Motor neuron (in vitro differentiated cells): Measurements from ENCODE around the gene INPP4A. TPM values are rescaled to one million over a fixed set of nuclear protein-coding genes. Genes with fewer than 3 reads are reported as not detected.

Experiments used
- ATAC-seq, 8 experiments: fragments of 200-7000 bp; cut with Tn5 transposase; replicated peaks in 6 of 8; 2 replicates each; pipeline ENCODE4 v1.8.0; 2021; ENCODE audit warnings: mild to moderate bottlenecking in 8 of 8, moderate library complexity in 8 of 8
- H3K27ac ChIP-seq, 2 donors: fragments of 250-450 bp; sonication (Bioruptor Pico); 2 replicates each; pipeline ENCODE4 v1.9.0; 2021; ENCODE audit warnings: antibody characterized with exemption in 2 of 2, mild to moderate bottlenecking in 2 of 2, moderate library complexity in 1 of 2
- H3K4me1 ChIP-seq, 2 donors: fragments of 250-450 bp; sonication (Bioruptor Pico); replicated peaks in 1 of 2; 2 replicates each; pipeline ENCODE4 v1.6.1; 2021; ENCODE audit warnings: antibody characterized with exemption in 2 of 2, mild to moderate bottlenecking in 2 of 2, moderate library complexity in 1 of 2
- H3K4me3 ChIP-seq, 5 donors: fragments of 250-450 bp; sonication (Bioruptor Pico); 2 replicates each; pipeline ENCODE4 v1.9.0; 2021; ENCODE audit warnings: antibody characterized with exemption in 5 of 5, mild to moderate bottlenecking in 5 of 5, moderate library complexity in 4 of 5
- WGBS, 10 experiments: fragments of 450-650 bp; shearing (Covaris generic); methylation state at CpG; one replicate each; pipeline ENCODE4 v1.0.0; 2022; 5-methylcytosine and 5-hydroxymethylcytosine counted together
- in situ Hi-C, 9 experiments: fragments of 400-800 bp; cut with MboI; loops; one replicate each; pipeline ENCODE4 v1.15.0; 2021; ENCODE audit warnings: low sequenced_read_pairs in 9 of 9, low pct_unique_long_range_greater_than_20kb in 2 of 9; ENCODE audit not compliant: unreplicated experiment in 9 of 9
- total RNA-seq, 8 experiments: library from RNA; unstranded; fragments of 300-600 nt; gene quantifications; 2 replicates each; pipeline versions ENCODE4 v1.2.3 to v1.2.4, GENCODE V29; 2022

The INPP4A gene
- total RNA-seq, 8 experiments from 2014 or later: 24.2 to 111 (median 31.1) TPM

- no peak overlapping the region for H3K4me3 ChIP-seq
- H3K4me1 ChIP-seq: peaks cover 21 to 26% of the 10 kb centered on the region in 2 donors
- in situ Hi-C loops: no loop called here
- H3K27ac ChIP-seq: no peak overlapping the region
- ATAC-seq: peak in 4 of 8 experiments; percentile 2 to 7 (median 4)
- WGBS, 10 experiments: 60 to 100% (median 85%) methylated on average over 1 to 4 of the region's 9 CpGs; no CpG with 5 or more reads in 3 of the 10 experiments
Measured at GRCh38 chr2:98476192-98476868, 31.7 kb downstream of the INPP4A start.

- H3K4me3 ChIP-seq: no peak overlapping the region
- 82 to 100% (median 100%) methylated on average over 1 to 6 of the region's 10 CpGs; no CpG with 5 or more reads in 5 of the 10 experiments for WGBS, 10 experiments
- no peak overlapping the region for H3K27ac ChIP-seq
- in situ Hi-C loops: no loop called here
- peaks cover 21 to 26% of the 10 kb centered on the region in 2 donors for H3K4me1 ChIP-seq
- no peak for ATAC-seq
Measured at GRCh38 chr2:98477036-98477435, 32.4 kb downstream of the INPP4A start.

GRCh38 chr2:98477506-98477905 is 32.8 kb downstream of the INPP4A start:
- ATAC-seq: no peak
- in situ Hi-C loops: no loop called here
- WGBS, 10 experiments: 88 to 100% (median 100%) methylated on average over 1 to 4 of the region's 5 CpGs; no CpG with 5 or more reads in 5 of the 10 experiments
- Histone ChIP-seq H3K4me3 (no peak overlapping the region), H3K4me1 (peaks cover 21 to 26% of the 10 kb centered on the region in 2 donors), H3K27ac (no peak overlapping the region)

DNA sequence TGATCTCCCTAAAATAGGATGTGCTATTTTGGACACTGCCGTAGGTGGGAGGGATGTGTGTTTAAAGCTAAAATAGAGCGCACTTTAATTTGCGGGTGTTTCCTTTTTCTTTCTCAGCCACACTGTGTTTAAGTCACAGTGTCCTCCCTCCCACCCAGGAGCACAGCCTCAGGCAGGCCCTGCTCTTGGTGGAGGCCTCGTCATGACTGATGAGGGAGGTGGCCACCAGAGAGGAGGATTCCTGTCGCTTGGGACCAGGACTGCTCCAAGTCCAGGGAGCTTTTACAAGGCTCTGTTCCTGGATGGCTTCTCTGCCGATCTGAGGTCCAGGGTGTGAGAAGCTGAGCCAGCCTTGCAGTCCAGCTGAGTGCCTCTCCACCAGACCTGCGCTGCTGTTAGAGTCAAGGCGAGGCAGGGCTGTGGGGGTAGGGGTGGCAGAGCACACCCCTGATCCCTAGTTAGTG is 33.5 kb downstream of the INPP4A start:
- WGBS, 10 experiments: 31 to 100% (median 100%) methylated on average over 1 to 3 of the region's 8 CpGs; no CpG with 5 or more reads in 1 of the 10 experiments
- Histone ChIP-seq H3K4me3 (no peak overlapping the region), H3K4me1 (peaks cover 21 to 26% of the 10 kb centered on the region in 2 donors), H3K27ac (no peak overlapping the region)
- peak in 2 of 8 experiments; percentile 14 to 40 for ATAC-seq
- in situ Hi-C loops: no loop called here

DNA sequence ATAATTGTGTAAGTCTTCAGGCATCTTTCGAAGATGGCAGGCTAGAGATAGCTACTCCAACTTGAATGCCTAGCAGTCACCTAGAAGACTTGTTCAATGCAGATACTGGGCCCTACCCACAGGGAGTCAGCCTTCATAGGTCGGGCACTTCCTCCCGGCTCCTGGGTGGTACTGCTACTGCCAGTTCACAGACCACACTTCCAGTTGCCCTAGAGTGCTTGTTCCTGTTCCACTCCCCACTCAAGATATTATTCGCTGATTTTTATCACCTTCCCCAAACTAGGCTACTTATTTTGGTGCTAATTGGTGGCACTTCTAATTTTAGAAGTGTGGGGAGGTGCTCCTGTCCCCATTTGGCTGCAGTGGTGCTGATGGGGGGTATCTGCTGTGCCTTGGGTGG is 34.2 kb downstream of the INPP4A start:
- no peak for ATAC-seq
- Histone ChIP-seq H3K4me1 (peaks cover 21 to 26% of the 10 kb centered on the region in 2 donors), H3K4me3 (no peak overlapping the region), H3K27ac (no peak overlapping the region)
- in situ Hi-C loops: no loop called here
- 40 to 100% (median 94%) methylated on average over 1 to 4 of the region's 4 CpGs; no CpG with 5 or more reads in 2 of the 10 experiments for WGBS, 10 experiments

- Histone ChIP-seq H3K4me3 (no peak overlapping the region), H3K27ac (no peak overlapping the region), H3K4me1 (peaks cover 26% of the 10 kb centered on the region in 2 donors)
- WGBS, 10 experiments: 60 to 100% (median 83%) methylated on average over 1 to 2 of the region's 4 CpGs; no CpG with 5 or more reads in 5 of the 10 experiments
- in situ Hi-C loops: no loop called here
- ATAC-seq: peak in 1 of 8 experiments; percentile 47
Measured at GRCh38 chr2:98479371-98479770, 34.7 kb downstream of the INPP4A start.

GRCh38 chr2:98479959-98480524 is 35.4 kb downstream of the INPP4A start:
- Histone ChIP-seq H3K27ac (no peak overlapping the region), H3K4me1 (peaks cover 22 to 28% of the 10 kb centered on the region in 2 donors), H3K4me3 (no peak overlapping the region)
- WGBS, 10 experiments: 0 to 83% (median 33%) methylated on average over 1 of the region's 4 CpGs; no CpG with 5 or more reads in 7 of the 10 experiments
- in situ Hi-C loops: no loop called here
- ATAC-seq: peak; percentile 30 to 81 (median 64)

DNA sequence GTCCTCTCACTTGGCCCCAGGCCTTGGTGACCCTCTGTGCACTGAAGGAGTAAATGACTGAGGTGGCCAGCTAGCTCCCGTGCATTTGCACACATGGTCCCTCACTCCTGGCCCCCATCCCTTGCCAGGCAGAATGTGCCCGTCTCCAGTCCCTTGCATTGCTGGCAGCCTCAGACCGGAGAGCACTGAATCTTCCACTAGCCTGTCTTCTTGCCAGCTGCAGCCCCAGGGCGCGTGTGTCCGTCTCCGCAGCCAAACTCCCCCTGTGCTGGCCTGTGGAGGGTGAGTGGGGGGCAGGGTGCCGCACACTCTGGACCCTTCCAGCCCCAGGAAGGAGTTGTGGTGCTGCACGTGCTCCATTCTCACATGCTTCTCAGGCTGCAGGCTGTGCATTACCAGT is 35.9 kb downstream of the INPP4A start:
- no peak overlapping the region for H3K27ac ChIP-seq
- ATAC-seq: peak in 1 of 8 experiments; percentile 1
- in situ Hi-C loops: no loop called here
- WGBS, 10 experiments: 40 to 100% (median 80%) methylated on average over 1 to 4 of the region's 9 CpGs; no CpG with 5 or more reads in 5 of the 10 experiments
- peaks cover 17 to 26% of the 10 kb centered on the region in 2 donors for H3K4me1 ChIP-seq
- H3K4me3 ChIP-seq: no peak overlapping the region

- ATAC-seq: no peak
- H3K4me1 ChIP-seq: peaks cover 17 to 26% of the 10 kb centered on the region in 2 donors
- in situ Hi-C loops: no loop called here
- H3K27ac ChIP-seq: no peak overlapping the region
- WGBS, 10 experiments: 63 to 100% (median 83%) methylated on average over 1 to 2 of the region's 2 CpGs; no CpG with 5 or more reads in 3 of the 10 experiments
- H3K4me3 ChIP-seq: no peak overlapping the region
Measured at GRCh38 chr2:98482362-98482761, 37.7 kb downstream of the INPP4A start.

DNA sequence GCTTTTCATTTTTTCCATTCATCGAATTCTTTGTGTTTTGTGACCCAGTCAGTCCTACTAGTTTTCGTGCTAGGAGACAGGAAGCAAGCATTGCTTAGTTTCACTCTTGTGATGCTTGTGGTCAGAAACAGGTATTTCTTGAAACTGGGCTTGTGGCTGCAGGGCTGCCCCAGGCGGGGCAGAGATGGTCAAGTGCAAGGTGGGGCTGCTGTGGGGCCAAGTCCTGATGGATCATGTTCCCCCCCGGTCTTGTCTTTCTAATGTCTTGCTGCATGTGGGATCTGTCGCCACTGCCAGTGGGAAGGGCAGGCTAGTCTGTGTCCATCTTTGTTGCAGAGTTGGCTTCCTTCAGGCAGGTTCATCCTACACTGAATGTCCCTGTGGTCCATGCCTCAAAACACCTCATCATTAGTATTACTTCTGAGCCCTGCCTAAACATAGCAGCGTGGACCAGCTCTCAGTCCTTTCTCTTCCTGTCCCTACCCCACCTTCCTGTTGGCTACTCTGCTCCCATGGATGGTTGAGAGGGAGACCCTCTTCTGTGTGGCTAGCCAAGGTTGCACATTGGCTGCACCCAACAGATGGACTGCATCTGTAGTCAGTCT is 38.7 kb downstream of the INPP4A start:
- in situ Hi-C loops: no loop called here
- no peak overlapping the region for H3K4me3 ChIP-seq
- no peak for ATAC-seq
- peaks cover 17 to 26% of the 10 kb centered on the region in 2 donors for H3K4me1 ChIP-seq
- 60 to 100% (median 97%) methylated on average over 1 to 6 of the region's 6 CpGs; no CpG with 5 or more reads in 1 of the 10 experiments for WGBS, 10 experiments
- H3K27ac ChIP-seq: no peak overlapping the region

- 0 to 100% (median 80%) methylated on average over 1 of the region's 5 CpGs; no CpG with 5 or more reads in 5 of the 10 experiments for WGBS, 10 experiments
- Histone ChIP-seq H3K4me3 (no peak overlapping the region), H3K4me1 (peaks cover 16 to 25% of the 10 kb centered on the region in 2 donors), H3K27ac (no peak overlapping the region)
- peak in 5 of 8 experiments; percentile 2 to 64 (median 53) for ATAC-seq
- in situ Hi-C loops: no loop called here
Measured at GRCh38 chr2:98484121-98484557, 39.5 kb downstream of the INPP4A start.

GRCh38 chr2:98484652-98485452 is 40.2 kb downstream of the INPP4A start:
- peak in 2 of 8 experiments; percentile 26 to 55 for ATAC-seq
- Histone ChIP-seq H3K4me3 (no peak overlapping the region), H3K27ac (no peak overlapping the region), H3K4me1 (peaks cover 9 to 18% of the 10 kb centered on the region in 2 donors)
- in situ Hi-C loops: no loop called here
- WGBS, 10 experiments: 20 to 98% (median 88%) methylated on average over 1 to 13 of the region's 13 CpGs
